HG03565 (cell line): ENCODE results near the gene RASA2.
"Not testable (repeated sequence)": the region's sequence is repeated elsewhere in the genome, so short reads cannot be mapped to it uniquely, and the experiment has no call there.

Experiments used
- ATAC-seq: cut with Tn5 transposase; IDR thresholded peaks from one replicate; pipeline ENCODE4 v1.9.1; 2021; ENCODE audit warnings: mild to moderate bottlenecking, moderate library complexity; ENCODE audit not compliant: unreplicated experiment

The RASA2 gene

GRCh38 chr3:141575879-141576743 lies 89.3 kb downstream of the RASA2 start:
- peak; percentile 67 for ATAC-seq

- no peak for ATAC-seq
Observed at GRCh38 chr3:141576744-141577052, 89.9 kb downstream of the RASA2 start.

GRCh38 chr3:141578202-141578973 lies 91.6 kb downstream of the RASA2 start:
- no peak for ATAC-seq

GRCh38 chr3:141594357-141594756 lies 107.5 kb downstream of the RASA2 start:
- ATAC-seq = no peak

GRCh38 chr3:141597931-141598330 lies 111.1 kb downstream of the RASA2 start:
- ATAC-seq = no peak

GRCh38 chr3:141600331-141600730 lies 113.5 kb downstream of the RASA2 start:
- no peak for ATAC-seq

- ATAC-seq = no peak
Observed at GRCh38 chr3:141602706-141603105, 115.9 kb downstream of the RASA2 start.

- no peak for ATAC-seq
Observed at GRCh38 chr3:141603473-141604035, 116.7 kb downstream of the RASA2 start.

GRCh38 chr3:141605883-141606282 lies 119.1 kb downstream of the RASA2 start:
- no peak for ATAC-seq

- ATAC-seq = no peak
Observed at GRCh38 chr3:141608438-141608837, 121.6 kb downstream of the RASA2 start.

- no peak for ATAC-seq
Observed at GRCh38 chr3:141610939-141611338, 124.1 kb downstream of the RASA2 start.

GRCh38 chr3:141618103-141618910 lies 131.5 kb downstream of the RASA2 start:
- ATAC-seq = no peak

- ATAC-seq = no peak
Observed at GRCh38 chr3:141618938-141619337, 132.1 kb downstream of the RASA2 start.

- no peak for ATAC-seq
Observed at GRCh38 chr3:141619450-141619849, 132.6 kb downstream of the RASA2 start.

- no peak for ATAC-seq
Observed at GRCh38 chr3:141623691-141624090, 136.9 kb downstream of the RASA2 start.

GRCh38 chr3:141625506-141625905 lies 138.7 kb downstream of the RASA2 start:
- no peak for ATAC-seq

GRCh38 chr3:141628334-141628733 lies 141.5 kb downstream of the RASA2 start:
- ATAC-seq = not testable (repeated sequence)

- ATAC-seq = not testable (repeated sequence)
Observed at GRCh38 chr3:141628868-141629441, 142.1 kb downstream of the RASA2 start.

- no peak for ATAC-seq
Observed at GRCh38 chr3:141629976-141630375, 143.1 kb downstream of the RASA2 start.

- no peak for ATAC-seq
Observed at GRCh38 chr3:141632779-141633374, 146.1 kb downstream of the RASA2 start.
